ENCODE results near the gene SLC51A. TPM values are rescaled to one million over a fixed set of nuclear protein-coding genes. Genes with fewer than 3 reads are reported as not detected.

Gene SLC51A
- total and polyA plus RNA-seq, 2 of the 13 experiments (the other 11 are each of a cell fraction or from before 2014, with no cell fraction given) = 4.3 to 48.8 TPM

GRCh38 chr3:196214783-196215441, 1.4 kb upstream of the SLC51A start (continued):
- TF ChIP-seq CAMTA2 (CRISPR knock-in tag; IDR thresholded peaks at IDR 0.05; ENCODE audit: borderline replicate concordance) (no peak), ZNF275 (CRISPR knock-in tag; IDR thresholded peaks at IDR 0.05; ENCODE audit: borderline replicate concordance) (peak; percentile 29; the same call in 1 of the 2 replicates), LBX2 (CRISPR knock-in tag; IDR thresholded peaks at IDR 0.05; ENCODE audit: borderline replicate concordance) (no peak), ETV6 (CRISPR knock-in tag; conservative IDR thresholded peaks at IDR 0.05) (no peak), ZBED4 (CRISPR knock-in tag; IDR thresholded peaks at IDR 0.05; ENCODE audit: borderline replicate concordance) (peak; percentile 87; the same call in 1 of the 2 replicates), ZNF430 (CRISPR knock-in tag; IDR thresholded peaks at IDR 0.05) (no peak; the same call in 1 of the 2 replicates), ZBTB7A (CRISPR knock-in tag; IDR thresholded peaks at IDR 0.05) (peak; percentile 94), ZBTB43 (CRISPR knock-in tag; conservative IDR thresholded peaks at IDR 0.05) (no peak), MAFF (IDR thresholded peaks at IDR 0.05; ENCODE audit: low read depth, low read length) (no peak), NFE2L2 (IDR thresholded peaks at IDR 0.05; ENCODE audit: low read length) (peak; percentile 25), SALL1 (CRISPR knock-in tag; IDR thresholded peaks at IDR 0.05) (peak; percentile 95), SKI (IDR thresholded peaks at IDR 0.05; ENCODE audit: partially characterized antibody) (peak; percentile 81), ZNF747 (CRISPR knock-in tag; IDR thresholded peaks at IDR 0.05; ENCODE audit: borderline replicate concordance) (peak; percentile 85), PITX1 (CRISPR knock-in tag; IDR thresholded peaks at IDR 0.05) (peak; percentile 92), POGK (CRISPR knock-in tag; conservative IDR thresholded peaks at IDR 0.05) (peak; percentile 67), ZFP91 (CRISPR knock-in tag; IDR thresholded peaks at IDR 0.05; ENCODE audit: borderline replicate concordance) (peak; percentile 68; the same call in 1 of the 2 replicates)
